Measurements from ENCODE around the gene MPND.

The MPND gene

DNA sequence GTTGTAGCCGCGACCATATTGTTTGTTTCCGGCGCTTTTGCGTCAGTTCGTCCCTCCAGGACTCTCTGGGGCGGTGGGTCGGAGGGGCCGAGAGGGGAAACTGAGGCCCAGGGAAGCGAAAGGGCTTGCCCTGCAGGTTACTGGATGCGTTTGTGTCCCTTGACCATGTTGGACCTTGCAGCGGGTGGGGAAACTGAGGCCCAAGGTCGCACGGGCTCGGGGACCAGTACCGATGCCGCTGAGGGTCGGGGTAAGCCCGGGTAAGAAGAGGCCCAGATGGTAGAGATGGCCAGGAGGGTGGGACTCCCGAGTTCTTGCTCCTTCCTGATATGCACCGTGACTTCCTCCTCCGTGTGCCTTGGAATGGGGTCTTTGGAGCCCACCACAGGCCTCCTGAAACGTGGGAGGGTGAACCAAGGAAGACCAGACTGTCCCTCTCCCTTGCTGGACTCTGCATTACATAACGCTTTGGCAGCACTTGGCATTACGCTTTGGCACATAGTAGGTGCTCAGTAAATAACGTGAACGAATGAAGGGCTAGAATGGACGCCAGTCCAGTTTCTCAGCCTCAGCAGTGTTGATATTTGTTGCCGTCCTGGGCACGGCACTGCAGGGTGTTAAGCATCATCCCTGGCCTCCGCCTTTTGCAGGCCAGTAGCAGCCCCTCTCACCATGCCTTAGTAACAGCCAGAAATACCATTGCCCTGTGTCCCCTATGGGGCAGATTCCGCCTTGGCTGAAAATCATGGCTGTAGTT, 59.8 kb downstream of the MPND start:
- DNase-seq (ENCODE audit: low spot score) = no peak

DNA sequence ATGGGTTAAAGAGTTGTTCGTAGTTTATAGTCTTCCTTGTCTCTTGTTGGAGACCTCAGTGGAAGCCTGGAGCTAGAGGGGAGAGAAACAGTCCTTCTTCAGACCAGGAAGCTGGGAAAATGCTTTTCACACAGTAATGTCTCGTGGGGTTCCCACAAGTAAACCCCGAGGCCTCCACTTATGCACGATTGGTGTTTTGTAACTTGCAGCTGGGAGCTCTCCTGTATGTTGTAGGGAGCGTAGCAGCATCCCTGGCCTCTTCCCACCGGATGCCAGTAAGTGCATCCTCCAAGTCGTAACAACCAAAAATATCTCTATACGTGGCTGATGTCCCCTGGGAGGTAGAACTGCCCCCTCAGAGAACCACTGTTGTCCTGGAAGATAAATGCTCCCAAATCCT, 62.6 kb downstream of the MPND start:
- no peak for DNase-seq (ENCODE audit: low spot score)

DNA sequence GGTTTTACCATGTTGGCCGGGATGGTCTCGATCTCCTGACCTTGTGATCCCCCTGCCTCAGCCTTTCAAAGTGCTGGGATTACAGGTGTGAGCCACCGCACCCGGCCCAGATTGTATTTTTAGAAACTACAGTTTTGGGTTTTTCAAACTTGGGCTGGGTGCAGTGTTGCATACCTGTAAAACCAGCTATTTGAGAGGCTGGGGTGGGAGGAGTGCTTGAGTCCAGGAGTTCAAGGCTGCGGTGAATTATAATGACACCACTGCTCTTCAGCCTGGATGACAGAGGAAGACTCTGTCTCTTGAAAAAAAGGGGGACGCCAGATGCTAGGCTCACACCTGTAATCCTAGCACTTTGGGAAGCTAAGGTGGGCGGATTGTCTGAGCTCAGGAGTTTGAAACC, 63.3 kb downstream of the MPND start:
- no peak for DNase-seq (ENCODE audit: low spot score)

- DNase-seq (ENCODE audit: low spot score) = no peak
Observed at GRCh38 chr19:4409123-4409933, 66.0 kb downstream of the MPND start.
